Skeletal muscle cell (primary cell): ENCODE data around the gene A2M.

Source experiments
- DNase-seq: peaks from one replicate; pipeline ENCODE4 v3.0.0-alpha.2; 2010; ENCODE audit warnings: low read depth
- H3K4me3 ChIP-seq: 2 replicates; pipeline ENCODE4 v1.5.1; 2011; ENCODE audit warnings: low read depth, mild to moderate bottlenecking, control low read depth, low read length, moderate library complexity

The A2M gene

DNA sequence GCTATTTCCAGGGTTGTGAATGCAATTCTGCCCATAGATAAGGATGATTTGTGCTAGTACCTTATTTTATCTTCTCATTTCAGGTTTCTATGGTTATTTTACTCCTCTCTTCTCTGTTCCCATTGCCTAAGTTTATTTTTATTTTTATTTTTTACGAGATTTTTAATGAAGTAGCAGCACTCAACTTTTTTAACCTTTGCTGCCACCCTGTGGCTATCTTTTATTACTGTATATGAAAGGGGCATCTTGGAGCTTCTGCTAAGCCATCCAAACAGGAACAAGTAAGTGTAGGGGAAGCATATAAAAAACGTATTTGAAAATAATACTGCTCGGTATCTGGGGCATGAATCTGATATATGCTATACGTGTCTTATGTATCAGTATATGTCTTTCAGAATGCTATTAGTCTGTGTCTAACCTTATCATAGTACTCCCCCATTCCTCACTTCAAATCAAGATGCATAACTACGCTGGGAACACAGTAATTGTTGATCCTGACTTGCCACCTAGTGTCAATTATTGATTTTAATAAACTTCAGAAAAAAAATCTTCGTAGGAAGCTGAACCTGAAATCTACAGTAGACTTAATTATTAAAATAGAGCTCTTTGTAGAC is 66.1 kb downstream of the A2M start:
- DNase-seq = no peak
- H3K4me3 ChIP-seq = no peak overlapping the region

DNA sequence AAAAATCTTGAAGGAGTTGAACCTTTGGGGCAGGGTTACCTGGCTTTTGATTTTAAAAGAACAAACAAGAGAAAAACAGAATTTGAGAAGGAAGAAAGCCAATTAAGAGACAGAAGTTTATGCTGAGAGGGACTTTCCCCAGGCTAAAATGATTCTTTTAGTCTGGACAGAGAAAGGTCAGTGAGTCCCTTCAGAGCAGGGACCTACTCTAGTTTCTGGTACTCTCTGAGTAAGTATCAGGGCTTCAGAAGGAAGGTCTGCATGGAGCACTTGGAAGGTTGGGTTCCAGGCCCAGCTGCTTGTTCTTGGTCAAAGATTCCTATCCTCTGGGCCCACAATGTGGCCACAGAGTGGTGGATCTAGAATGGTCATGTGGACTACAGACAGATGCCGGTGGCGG is 66.8 kb downstream of the A2M start:
- DNase-seq = no peak
- no peak overlapping the region for H3K4me3 ChIP-seq

DNA sequence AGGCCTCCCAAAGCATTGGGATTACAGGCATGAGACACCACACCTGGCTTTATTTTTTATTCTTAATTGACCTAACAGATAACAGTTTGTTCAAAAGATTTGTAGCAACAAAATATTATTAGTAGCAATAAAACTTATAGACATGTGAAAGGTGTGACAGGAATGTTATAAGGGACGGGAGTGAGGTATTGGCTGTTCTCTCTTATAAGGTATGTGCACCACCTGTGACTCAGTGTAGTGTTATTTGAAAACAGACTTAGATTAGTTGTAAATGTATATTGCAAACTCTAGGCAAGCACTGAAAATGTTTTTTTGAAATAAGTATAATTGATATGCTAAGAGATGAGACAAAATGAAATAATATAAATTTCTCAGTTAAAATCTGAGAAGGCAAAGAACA is 68.6 kb downstream of the A2M start:
- no peak overlapping the region for H3K4me3 ChIP-seq
- DNase-seq = no peak

DNA sequence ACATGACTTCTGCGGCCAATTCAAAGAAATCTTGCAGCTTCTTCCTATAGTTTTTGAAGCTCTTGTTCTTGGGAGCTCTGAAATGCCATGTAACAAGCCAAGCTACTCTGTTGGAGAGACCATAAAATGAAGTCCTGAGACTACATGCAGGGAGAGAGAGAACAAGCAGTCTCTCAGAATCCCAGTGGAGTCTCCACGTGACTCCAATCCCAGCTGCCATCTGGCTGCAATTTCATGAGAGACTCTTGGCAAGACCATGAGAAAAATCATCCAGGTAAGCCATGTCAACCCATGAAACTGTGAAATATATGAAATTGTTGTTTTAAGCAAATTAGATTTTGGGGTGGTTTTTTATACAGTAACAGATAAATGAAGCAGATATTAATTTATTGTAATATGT is 72.0 kb downstream of the A2M start:
- H3K4me3 ChIP-seq = no peak overlapping the region
- DNase-seq = no peak

DNA sequence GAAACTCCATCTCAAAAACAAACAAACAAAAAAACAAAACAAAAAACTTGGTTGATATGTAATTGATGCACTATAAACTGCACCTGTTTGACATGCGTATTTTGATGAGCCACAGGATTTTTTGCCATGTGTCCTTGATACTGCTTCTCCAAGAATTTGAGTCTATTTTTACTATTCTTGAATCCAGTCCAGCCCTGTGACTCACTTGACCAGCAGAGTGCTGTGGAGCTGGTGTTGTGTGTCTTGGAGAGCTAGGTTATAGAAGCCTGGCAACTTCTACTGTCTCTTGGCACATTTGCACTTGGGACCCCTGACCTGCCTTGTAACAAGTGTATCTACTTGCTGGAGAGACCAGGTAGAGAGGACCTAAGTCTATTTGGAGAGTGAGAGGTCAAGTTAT is 74.4 kb downstream of the A2M start:
- H3K4me3 ChIP-seq = no peak overlapping the region
- DNase-seq = no peak

GRCh38 chr12:9040484-9041186 is 75.1 kb downstream of the A2M start:
- H3K4me3 ChIP-seq = no peak overlapping the region

DNA sequence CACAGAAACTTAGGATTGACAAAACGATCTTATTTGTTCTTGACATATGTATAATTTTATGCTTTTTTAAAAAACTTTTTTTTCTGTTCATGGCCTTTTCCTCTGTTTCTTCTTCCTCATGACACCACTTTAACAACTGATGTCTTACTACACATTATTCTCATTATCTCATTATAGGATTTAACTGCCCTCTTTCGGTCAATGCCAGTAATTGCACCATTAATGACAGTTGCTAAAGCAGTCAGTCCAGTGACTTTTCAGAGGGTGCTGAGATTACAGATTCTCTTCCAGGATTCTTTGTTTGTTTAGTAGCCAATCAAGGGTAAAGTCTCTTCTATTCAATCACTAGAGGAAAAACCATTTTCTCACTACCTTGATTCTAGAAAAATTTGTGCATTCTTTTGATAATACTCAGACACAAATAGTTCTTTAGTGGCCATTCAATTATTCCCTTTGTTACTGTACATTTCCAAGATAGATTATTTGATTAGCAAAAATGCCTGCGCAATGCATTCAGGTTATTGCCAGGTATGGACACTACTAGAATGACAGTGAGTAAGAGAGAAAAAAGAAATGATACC is 76.2 kb downstream of the A2M start:
- DNase-seq = no peak
- no peak overlapping the region for H3K4me3 ChIP-seq

More at GRCh38 chr12:9040484-9041186, 75.1 kb downstream of the A2M start:
- DNase-seq = no peak

DNA sequence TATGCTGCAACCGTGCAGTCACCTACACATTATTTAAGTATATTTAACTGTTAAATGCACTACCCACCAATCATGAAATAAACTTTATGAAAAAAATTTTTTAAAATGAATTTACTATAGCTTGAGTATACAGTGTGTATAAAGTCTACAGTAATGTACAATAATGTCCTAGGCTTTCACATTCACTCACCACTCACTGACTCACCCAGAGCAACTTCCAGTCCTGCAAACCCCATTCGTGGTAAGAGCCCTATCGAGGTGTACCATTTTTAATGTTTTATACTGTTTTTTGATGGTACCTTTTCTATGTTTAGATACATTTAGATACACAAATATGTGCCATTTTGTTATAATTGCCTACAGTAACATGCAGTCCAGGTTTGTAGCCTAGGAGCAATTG is 78.3 kb downstream of the A2M start:
- no peak overlapping the region for H3K4me3 ChIP-seq
- DNase-seq = no peak

GRCh38 chr12:9036227-9036626 is 79.5 kb downstream of the A2M start:
- H3K4me3 ChIP-seq = no peak overlapping the region
- no peak for DNase-seq

DNA sequence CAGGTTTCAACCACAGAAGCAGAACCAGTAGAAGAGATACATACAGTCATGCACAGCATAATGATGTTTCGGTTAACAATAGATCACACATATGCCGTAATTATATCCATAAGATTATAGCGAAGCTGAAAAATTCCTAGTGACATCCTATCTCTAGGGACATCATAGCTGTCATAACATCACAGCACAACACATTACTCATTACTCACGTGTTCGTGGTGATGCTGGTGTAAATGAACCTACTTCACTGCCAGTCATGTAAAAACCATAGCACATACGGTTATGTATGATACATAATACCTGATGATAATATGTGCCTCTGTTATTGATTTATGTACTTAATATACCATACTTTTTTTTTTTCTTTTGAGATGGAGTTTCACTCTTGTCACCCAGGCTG is 81.6 kb downstream of the A2M start:
- no peak for DNase-seq

GRCh38 chr12:9033265-9033887 is 82.3 kb downstream of the A2M start:
- no peak overlapping the region for H3K4me3 ChIP-seq
- no peak for DNase-seq

More for the DNA sequence above, 81.6 kb downstream of the A2M start:
- H3K4me3 ChIP-seq = no peak overlapping the region

DNA sequence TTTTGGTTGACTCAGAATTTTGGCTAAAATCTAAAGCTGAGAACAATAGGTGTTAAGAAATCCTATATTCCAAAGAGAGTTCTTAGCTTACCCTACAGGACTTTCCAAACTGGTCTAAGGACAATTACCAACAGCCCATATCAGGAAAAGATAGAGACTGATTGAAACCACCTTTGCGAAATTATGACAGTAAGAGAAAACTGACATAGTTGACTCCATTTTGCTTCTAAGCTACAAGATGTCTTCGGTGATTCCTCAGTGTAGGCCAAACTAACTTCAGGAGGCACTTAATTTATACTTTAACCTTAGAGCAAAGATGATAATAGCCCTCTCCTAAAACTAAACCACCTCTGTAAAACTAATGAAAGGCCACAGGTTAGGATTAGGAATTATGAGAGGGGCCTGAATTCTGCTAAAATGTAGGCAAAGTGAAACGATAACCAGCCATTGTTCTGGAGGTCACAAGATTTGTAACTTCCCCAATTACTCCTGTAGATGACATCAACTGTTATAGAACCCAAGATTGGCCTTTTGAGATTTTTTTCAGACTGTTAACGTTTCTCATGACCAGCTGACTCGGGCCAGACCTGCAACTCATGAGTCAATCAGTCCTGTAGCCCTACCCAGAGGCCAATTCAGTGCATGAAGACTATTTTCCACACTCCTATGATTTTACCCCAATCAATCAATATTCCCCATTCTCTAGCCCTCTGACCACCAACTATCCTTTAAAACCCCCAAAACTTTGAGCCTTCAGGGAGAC is 83.3 kb downstream of the A2M start:
- no peak for DNase-seq
- no peak overlapping the region for H3K4me3 ChIP-seq

GRCh38 chr12:9030776-9031175 is 84.9 kb downstream of the A2M start:
- H3K4me3 ChIP-seq = no peak overlapping the region
- DNase-seq = no peak

DNA sequence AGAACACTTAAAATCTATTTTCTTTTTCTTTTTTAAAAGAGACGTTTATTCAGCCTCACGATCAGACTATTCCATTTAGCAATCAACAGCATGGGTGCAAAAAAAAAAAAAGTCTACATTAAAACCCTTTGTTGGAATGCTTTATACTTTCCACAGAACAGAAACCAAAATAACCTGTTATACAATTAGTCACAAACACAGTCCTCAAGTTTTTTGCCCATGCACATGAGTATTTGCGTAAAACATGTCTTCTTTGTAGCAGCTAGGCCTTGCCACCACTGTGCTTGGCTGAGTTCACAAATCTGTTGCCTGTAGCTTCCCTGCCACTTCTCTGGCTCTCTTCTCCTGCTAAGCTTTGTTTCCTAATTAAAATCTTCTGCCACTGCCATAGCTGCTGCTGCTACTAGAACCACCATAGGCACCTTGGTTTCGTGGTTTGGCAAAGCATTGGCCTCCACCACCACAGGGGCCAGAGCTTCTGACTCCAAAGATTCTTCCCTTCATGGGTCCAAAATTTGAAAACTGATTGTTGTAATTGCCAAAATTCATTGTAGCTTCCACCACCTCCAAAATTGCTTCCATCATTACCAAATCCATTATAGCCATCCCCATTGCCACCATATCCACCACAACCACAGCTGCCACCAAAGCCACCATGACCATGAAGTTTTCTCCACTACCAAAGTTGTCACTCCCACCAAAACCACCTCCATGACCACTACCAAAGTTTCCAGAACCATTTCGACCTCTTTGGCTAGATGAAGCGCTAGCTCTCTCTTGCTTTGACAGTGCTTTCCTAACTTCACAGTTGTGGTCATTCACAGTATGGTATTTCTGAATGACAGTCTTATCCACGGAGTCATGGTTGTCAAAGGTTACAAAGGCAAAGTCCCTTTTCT is 88.3 kb downstream of the A2M start:
- no peak for DNase-seq
- H3K4me3 ChIP-seq = no peak overlapping the region

GRCh38 chr12:9024512-9024911 is 91.2 kb downstream of the A2M start:
- no peak for DNase-seq
- no peak overlapping the region for H3K4me3 ChIP-seq

DNA sequence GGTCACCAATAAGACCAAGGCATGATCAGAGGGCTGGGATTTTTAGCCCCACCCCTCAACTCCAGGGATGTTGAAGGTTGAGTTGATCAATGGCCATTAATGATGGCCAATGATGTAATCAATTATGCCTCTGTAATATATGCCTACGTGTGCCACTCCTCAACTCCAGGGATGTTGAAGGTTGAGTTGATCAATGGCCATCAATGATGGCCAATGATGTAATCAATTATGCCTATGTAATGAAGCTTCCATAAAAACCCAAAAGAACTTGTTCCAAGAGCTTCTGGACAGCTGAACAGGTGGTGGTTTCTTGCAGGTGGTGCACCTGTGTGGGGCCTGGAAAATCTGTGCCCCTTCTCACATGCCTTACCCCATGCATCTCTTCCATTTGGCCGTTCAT is 93.1 kb downstream of the A2M start:
- H3K4me3 ChIP-seq = no peak overlapping the region
- DNase-seq = no peak
